HepG2 (cell line): ENCODE results near the gene STK39. TPM values are rescaled to one million over a fixed set of nuclear protein-coding genes. Genes with fewer than 3 reads are reported as not detected.

Experiments used
- ATAC-seq: fragments of 200-7000 bp; cut with Tn5 transposase; 3 replicates; pipeline ENCODE4 v1.9.1; 2020; ENCODE audit warnings: mild to moderate bottlenecking, moderate library complexity
- BruUV-seq: library from RNA; stranded (reverse); fragments of 400-500 nt; replicated peaks from 2 replicates; lab custom pipeline; 2021; lab: Mats Ljungman, UMichigan
- CTCF ChIA-PET: fragments of 300-600 bp; formaldehyde crosslinking; extraction: SDS; loops from one replicate; lab custom pipeline; 2021; ENCODE audit warnings: low total read pairs, inconsistent platforms, low intra/inter-chr PET ratio; lab: Yijun Ruan, JAX
- POLR2A ChIA-PET: fragments of 350-600 bp; sonication (Branson Sonifier 250); formaldehyde crosslinking; loops from one replicate; lab custom pipeline; 2020; ENCODE audit warnings: antibody characterized with exemption, inconsistent platforms; lab: Yijun Ruan, JAX
- DNase-seq: peaks from one replicate; pipeline ENCODE4 v3.0.0-alpha.2; 2015; ENCODE audit warnings: low spot score
- FAIRE-seq: peaks from 3 replicates; lab custom pipeline; 2011; peaks lifted over from hg19 to GRCh38; lab: Jason Lieb, UNC
- H2AFZ ChIP-seq: one replicate; pipeline ENCODE4 v1.6.1; 2011; ENCODE audit warnings: low read length, inconsistent platforms
- H3K27ac ChIP-seq: fragments of 300-600 bp; 3 replicates; pipeline ENCODE4 v1.8.0; 2011; ENCODE audit warnings: mixed run types, mild to moderate bottlenecking, mixed read lengths, low read length, inconsistent platforms; ENCODE audit not compliant: insufficient read depth; ENCODE audit errors: extremely low read length
- H3K27me3 ChIP-seq, 2 experiments: fragments of 200-600 bp in 1 of 2; 2 replicates in 1 of 2; 3 replicates in 1 of 2; pipeline versions ENCODE4 v1.6.0 to v1.8.0; 2011; ENCODE audit warnings: low read length in 2 of 2, mild to moderate bottlenecking in 2 of 2, moderate library complexity in 2 of 2, inconsistent platforms in 1 of 2; ENCODE audit not compliant: insufficient read depth in 2 of 2, control insufficient read depth in 1 of 2
- H3K36me3 ChIP-seq, 2 experiments: fragments of 200-600 bp in 1 of 2; replicated peaks in 1 of 2; 2 replicates in 1 of 2; 3 replicates in 1 of 2; pipeline versions ENCODE4 v1.5.1 to v1.8.0; 2011; ENCODE audit warnings: low read length in 2 of 2, inconsistent platforms in 1 of 2; ENCODE audit not compliant: insufficient read depth in 2 of 2, control insufficient read depth in 1 of 2
- H3K4me1 ChIP-seq: 2 replicates; pipeline ENCODE4 v1.5.1; 2012; ENCODE audit warnings: low read length, inconsistent platforms; ENCODE audit not compliant: insufficient read depth
- H3K4me2 ChIP-seq: 2 replicates; pipeline ENCODE4 v1.6.0; 2011; ENCODE audit warnings: low read depth, low read length, inconsistent platforms
- H3K4me3 ChIP-seq, 3 experiments: fragments of 200-600 bp in 1 of 3; sonication (generic), shearing (Covaris generic) in 1 of 3; replicated peaks in 1 of 3; 2 replicates each; pipeline ENCODE4 v1.5.1; 2011 to 2016; ENCODE audit warnings: low read length in 3 of 3, inconsistent platforms in 2 of 3, low read depth in 2 of 3, mild to moderate bottlenecking in 2 of 3, control low read depth in 1 of 3, mixed read lengths in 1 of 3; ENCODE audit not compliant: insufficient read depth in 1 of 3
- H3K79me2 ChIP-seq: one replicate; pipeline ENCODE4 v1.6.1; 2011; ENCODE audit warnings: low read length, inconsistent platforms; ENCODE audit not compliant: insufficient read depth
- H3K9ac ChIP-seq: 2 replicates; pipeline ENCODE4 v1.6.0; 2011; ENCODE audit warnings: mild to moderate bottlenecking, low read depth, low read length, inconsistent platforms; ENCODE audit not compliant: insufficient read depth
- H3K9me3 ChIP-seq: 2 replicates; pipeline ENCODE4 v1.5.1; 2012; ENCODE audit warnings: mild to moderate bottlenecking, low read length
- H4K20me1 ChIP-seq: 2 replicates; pipeline ENCODE4 v1.6.0; 2011; ENCODE audit warnings: inconsistent platforms, mild to moderate bottlenecking, low read length, moderate library complexity; ENCODE audit not compliant: insufficient read depth
- ELF1 ChIP-seq: sonication (generic); formaldehyde crosslinking; IDR thresholded peaks from 2 replicates; pipeline ENCODE4 v1.4.0; 2020; ENCODE audit warnings: missing genetic modification reagents
- FOXP1 ChIP-seq, 2 experiments: fragments of 450-650 bp in 1 of 2; IDR thresholded peaks; 2 replicates each; pipeline ENCODE4 v1.6.1; 2017 to 2018; ENCODE audit warnings: antibody characterized with exemption in 1 of 2
- SNAI1 ChIP-seq: sonication (generic); formaldehyde crosslinking; IDR thresholded peaks from 2 replicates; pipeline ENCODE4 v1.5.0; 2020; ENCODE audit warnings: mild to moderate bottlenecking, missing genetic modification reagents, borderline replicate concordance
- SOX13 ChIP-seq, 3 experiments: fragments of 450-650 bp in 1 of 3; sonication (generic) in 1 of 3; formaldehyde crosslinking in 1 of 3; IDR thresholded peaks in 2 of 3; conservative IDR thresholded peaks in 1 of 3; 2 replicates each; pipeline versions ENCODE4 v1.5.0 to v1.6.1; 2016 to 2020; ENCODE audit warnings: antibody characterized with exemption in 1 of 3, mild to moderate bottlenecking in 1 of 3, missing compliant biosample characterization in 1 of 3, missing genetic modification reagents in 1 of 3, moderate library complexity in 1 of 3
- TCF7L2 ChIP-seq: IDR thresholded peaks from 2 replicates; pipeline ENCODE4 v1.6.1; 2011; ENCODE audit warnings: mild to moderate bottlenecking, low read depth, low read length, moderate library complexity
- ZNF235 ChIP-seq: sonication (generic); formaldehyde crosslinking; IDR thresholded peaks from 2 replicates; pipeline ENCODE4 v1.8.1; 2023; ENCODE audit warnings: mild to moderate bottlenecking, missing genetic modification reagents, borderline replicate concordance
- ZNF556 ChIP-seq: sonication (generic); formaldehyde crosslinking; IDR thresholded peaks from 2 replicates; pipeline ENCODE4 v1.4.0; 2020; ENCODE audit warnings: mild to moderate bottlenecking, missing genetic modification reagents, borderline replicate concordance
- WGBS: methylation state at CpG from one replicate; pipeline ENCODE4 v1.1.6; 2017; ENCODE audit warnings: low lambda C conversion rate; 5-methylcytosine and 5-hydroxymethylcytosine counted together
- in situ Hi-C: cut with HindIII; loops from 2 replicates; pipeline ENCODE4 v1.10.0; 2017; ENCODE audit warnings: low pct_unique_long_range_greater_than_20kb; ENCODE audit not compliant: extremely low pct_ligation_motif_present
- intact Hi-C: fragments of 100-400 bp; cut with micrococcal nuclease; formaldehyde crosslinking; loops from one replicate; pipeline ENCODE4 v1.10.0; 2022; ENCODE audit not compliant: unreplicated experiment
- polyA plus RNA-seq, 8 experiments: library from polyadenylated mRNA; depleted of rRNA in 3 of 8; stranded (reverse) in 7 of 8; unstranded in 1 of 8; fragments of >200 nt; fragmentation: Illumina TruSeq in 4 of 8; extraction: Trizol in 4 of 8; gene quantifications; 2 replicates each; pipeline versions ENCODE4 v1.2.1 to v1.2.3, GENCODE V29; 2011 to 2016; ENCODE audit warnings: low read depth in 4 of 8, missing spikeins in 1 of 8, mixed read lengths in 1 of 8; ENCODE audit not compliant: insufficient read depth in 1 of 8
- total RNA-seq, 5 experiments: library from RNA; depleted of rRNA; stranded (reverse); fragments of >200 nt; fragmentation: Illumina TruSeq; extraction: Trizol; gene quantifications; 2 replicates each; pipeline ENCODE4 v1.2.3, GENCODE V29; 2016; ENCODE audit warnings: low read depth in 1 of 5
- TF ChIP-seq, protein P1 (sequence below): IDR thresholded peaks from 2 replicates; pipeline ENCODE4 v1.6.1; 2016; ENCODE audit warnings: low read depth
- TF ChIP-seq, protein P2 (sequence below): sonication (generic); formaldehyde crosslinking; IDR thresholded peaks from 2 replicates; pipeline ENCODE4 v1.8.1; 2023; ENCODE audit warnings: mild to moderate bottlenecking, missing genetic modification reagents
- TF ChIP-seq, protein P3 (sequence below): sonication (generic); formaldehyde crosslinking; IDR thresholded peaks from 2 replicates; pipeline ENCODE4 v1.4.0; 2020; ENCODE audit warnings: missing genetic modification reagents, borderline replicate concordance

STK39 gene
- total and polyA plus RNA-seq, 2 of the 13 experiments (the other 11 are each of a cell fraction or from before 2014, with no cell fraction given) = 27.3 to 38.4 TPM

DNA sequence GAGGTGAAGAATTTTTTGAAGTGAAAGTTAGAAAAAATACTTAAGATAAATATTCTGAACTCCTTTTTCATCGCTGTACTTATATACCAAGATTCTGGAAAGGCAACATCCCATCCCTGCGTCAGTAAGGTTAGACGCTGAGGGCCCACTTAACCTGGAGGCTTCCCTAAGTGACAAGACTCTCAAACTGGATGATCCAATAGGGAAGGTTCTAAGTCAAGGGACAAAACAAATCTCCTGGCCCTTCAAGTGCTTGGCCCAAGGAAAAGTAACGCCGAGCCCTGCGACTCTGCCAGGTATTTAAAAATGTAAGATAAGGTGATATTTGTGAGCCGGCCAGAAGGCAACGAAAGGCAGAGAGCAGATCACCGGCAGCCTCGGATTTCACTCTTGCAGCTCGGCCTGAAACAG is 1.3 kb downstream of the STK39 start:
- Histone ChIP-seq H3K4me1 (peaks cover 58% of the 10 kb centered on the region), H3K4me2 (peak overlapping the region; percentile 94), H2AFZ (no peak overlapping the region), H3K27me3 (no peaks in the 10 kb centered on the region), H3K9ac (peak overlapping the region; percentile 87), H3K4me3 (peak overlapping the region; percentile 65 to 94 (median 81)), H3K36me3 (peaks cover 0 to 5% of the 10 kb centered on the region in 2 experiments; a peak in 1 of 5 replicates), H3K9me3 (no peaks in the 10 kb centered on the region), H3K79me2 (peaks cover 49% of the 10 kb centered on the region), H4K20me1 (no peaks in the 10 kb centered on the region; the same call in 1 of the 2 replicates), H3K27ac (peak overlapping the region; percentile 45)
- BruUV-seq = no TSS peak
- ChIA-PET POLR2A (interaction anchor here (1.1 kb wide), 1 partner anchor 56 kb away, joined by 4 read pairs; no protein-coding TSS in a partner anchor), CTCF (no interaction called here)
- DNase-seq (no peak), ATAC-seq (no peak), FAIRE-seq (no peak)
- 17% methylated on average over 11 of the region's 11 CpGs for WGBS
- in situ Hi-C loops (loop anchor here (5.0 kb wide), 1 partner anchor 94 kb away; no protein-coding TSS in a partner anchor), intact Hi-C loops (loop anchor here (1.0 to 5.0 kb wide), 5 partner anchors 34 to 79 kb away; no protein-coding TSS in a partner anchor)
- TF ChIP-seq, protein P1, sequence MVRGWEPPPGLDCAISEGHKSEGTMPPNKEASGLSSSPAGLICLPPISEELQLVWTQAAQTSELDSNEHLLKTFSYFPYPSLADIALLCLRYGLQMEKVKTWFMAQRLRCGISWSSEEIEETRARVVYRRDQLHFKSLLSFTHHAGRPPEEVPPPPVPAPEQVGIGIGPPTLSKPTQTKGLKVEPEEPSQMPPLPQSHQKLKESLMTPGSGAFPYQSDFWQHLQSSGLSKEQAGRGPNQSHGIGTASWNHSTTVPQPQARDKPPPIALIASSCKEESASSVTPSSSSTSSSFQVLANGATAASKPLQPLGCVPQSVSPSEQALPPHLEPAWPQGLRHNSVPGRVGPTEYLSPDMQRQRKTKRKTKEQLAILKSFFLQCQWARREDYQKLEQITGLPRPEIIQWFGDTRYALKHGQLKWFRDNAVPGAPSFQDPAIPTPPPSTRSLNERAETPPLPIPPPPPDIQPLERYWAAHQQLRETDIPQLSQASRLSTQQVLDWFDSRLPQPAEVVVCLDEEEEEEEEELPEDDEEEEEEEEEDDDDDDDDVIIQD (CRISPR knock-in tag) = no peak
- TF ChIP-seq SOX13 (IDR thresholded peaks at IDR 0.05) (no peak), SOX13 (CRISPR knock-in tag; conservative IDR thresholded peaks at IDR 0.05 in 1 of 2, IDR thresholded peaks at IDR 0.05 in 1 of 2) (peak in 1 of 2 experiments; percentile 40; a peak in 1 of 4 replicates), SNAI1 (CRISPR knock-in tag) (no peak), ELF1 (CRISPR knock-in tag) (0 out of 2 replicates have a peak, but pooled peaks have one; percentile 28), ZNF235 (0 out of 2 replicates have a peak, but pooled peaks have one; percentile 16), FOXP1 (IDR thresholded peaks at IDR 0.05) (no peak), FOXP1 (CRISPR knock-in tag; IDR thresholded peaks at IDR 0.05) (no peak), TCF7L2 (no peak), ZNF556 (CRISPR knock-in tag) (no peak)
- TF ChIP-seq, protein P2, sequence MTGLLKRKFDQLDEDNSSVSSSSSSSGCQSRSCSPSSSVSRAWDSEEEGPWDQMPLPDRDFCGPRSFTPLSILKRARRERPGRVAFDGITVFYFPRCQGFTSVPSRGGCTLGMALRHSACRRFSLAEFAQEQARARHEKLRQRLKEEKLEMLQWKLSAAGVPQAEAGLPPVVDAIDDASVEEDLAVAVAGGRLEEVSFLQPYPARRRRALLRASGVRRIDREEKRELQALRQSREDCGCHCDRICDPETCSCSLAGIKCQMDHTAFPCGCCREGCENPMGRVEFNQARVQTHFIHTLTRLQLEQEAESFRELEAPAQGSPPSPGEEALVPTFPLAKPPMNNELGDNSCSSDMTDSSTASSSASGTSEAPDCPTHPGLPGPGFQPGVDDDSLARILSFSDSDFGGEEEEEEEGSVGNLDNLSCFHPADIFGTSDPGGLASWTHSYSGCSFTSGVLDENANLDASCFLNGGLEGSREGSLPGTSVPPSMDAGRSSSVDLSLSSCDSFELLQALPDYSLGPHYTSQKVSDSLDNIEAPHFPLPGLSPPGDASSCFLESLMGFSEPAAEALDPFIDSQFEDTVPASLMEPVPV (CRISPR knock-in tag) = 0 out of 2 replicates have a peak, but pooled peaks have one; percentile 59
- TF ChIP-seq, protein P3, sequence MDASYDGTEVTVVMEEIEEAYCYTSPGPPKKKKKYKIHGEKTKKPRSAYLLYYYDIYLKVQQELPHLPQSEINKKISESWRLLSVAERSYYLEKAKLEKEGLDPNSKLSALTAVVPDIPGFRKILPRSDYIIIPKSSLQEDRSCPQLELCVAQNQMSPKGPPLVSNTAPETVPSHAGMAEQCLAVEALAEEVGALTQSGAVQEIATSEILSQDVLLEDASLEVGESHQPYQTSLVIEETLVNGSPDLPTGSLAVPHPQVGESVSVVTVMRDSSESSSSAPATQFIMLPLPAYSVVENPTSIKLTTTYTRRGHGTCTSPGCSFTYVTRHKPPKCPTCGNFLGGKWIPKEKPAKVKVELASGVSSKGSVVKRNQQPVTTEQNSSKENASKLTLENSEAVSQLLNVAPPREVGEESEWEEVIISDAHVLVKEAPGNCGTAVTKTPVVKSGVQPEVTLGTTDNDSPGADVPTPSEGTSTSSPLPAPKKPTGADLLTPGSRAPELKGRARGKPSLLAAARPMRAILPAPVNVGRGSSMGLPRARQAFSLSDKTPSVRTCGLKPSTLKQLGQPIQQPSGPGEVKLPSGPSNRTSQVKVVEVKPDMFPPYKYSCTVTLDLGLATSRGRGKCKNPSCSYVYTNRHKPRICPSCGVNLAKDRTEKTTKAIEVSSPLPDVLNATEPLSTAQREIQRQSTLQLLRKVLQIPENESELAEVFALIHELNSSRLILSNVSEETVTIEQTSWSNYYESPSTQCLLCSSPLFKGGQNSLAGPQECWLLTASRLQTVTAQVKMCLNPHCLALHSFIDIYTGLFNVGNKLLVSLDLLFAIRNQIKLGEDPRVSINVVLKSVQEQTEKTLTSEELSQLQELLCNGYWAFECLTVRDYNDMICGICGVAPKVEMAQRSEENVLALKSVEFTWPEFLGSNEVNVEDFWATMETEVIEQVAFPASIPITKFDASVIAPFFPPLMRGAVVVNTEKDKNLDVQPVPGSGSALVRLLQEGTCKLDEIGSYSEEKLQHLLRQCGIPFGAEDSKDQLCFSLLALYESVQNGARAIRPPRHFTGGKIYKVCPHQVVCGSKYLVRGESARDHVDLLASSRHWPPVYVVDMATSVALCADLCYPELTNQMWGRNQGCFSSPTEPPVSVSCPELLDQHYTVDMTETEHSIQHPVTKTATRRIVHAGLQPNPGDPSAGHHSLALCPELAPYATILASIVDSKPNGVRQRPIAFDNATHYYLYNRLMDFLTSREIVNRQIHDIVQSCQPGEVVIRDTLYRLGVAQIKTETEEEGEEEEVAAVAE (CRISPR knock-in tag) = no peak
